Measurements from ENCODE around the gene TNS3. TPM values are rescaled to one million over a fixed set of nuclear protein-coding genes. Genes with fewer than 3 reads are reported as not detected.

The TNS3 gene
- total RNA-seq, 3 donors from 2014 or later = 69.1 to 98.9 (median 69.9) TPM

DNA sequence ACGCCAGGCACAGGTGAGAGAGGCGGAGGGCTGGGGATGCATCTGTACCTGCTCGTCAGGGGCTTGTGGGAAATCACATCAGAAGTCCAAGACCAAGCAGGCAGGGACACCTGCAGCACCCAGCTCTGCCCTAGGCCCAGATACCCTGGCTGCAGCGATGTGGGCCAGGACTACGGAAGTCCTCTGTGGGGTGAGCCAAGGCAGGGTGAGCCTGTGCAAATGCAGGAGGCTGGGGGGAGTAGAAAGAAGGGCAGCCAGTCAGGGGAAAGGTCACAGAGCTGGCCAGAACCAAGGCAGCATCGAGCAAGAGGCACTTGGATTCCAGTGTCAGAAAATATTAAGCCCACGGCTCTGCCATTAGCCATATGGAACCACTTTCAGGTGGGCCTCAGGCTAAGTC is 85.2 kb downstream of the TNS3 start:
- intact Hi-C loops (cut with DNase I, micrococcal nuclease) = no loop called here
- ATAC-seq = no peak
- no peak overlapping the region for H3K4me3 ChIP-seq

DNA sequence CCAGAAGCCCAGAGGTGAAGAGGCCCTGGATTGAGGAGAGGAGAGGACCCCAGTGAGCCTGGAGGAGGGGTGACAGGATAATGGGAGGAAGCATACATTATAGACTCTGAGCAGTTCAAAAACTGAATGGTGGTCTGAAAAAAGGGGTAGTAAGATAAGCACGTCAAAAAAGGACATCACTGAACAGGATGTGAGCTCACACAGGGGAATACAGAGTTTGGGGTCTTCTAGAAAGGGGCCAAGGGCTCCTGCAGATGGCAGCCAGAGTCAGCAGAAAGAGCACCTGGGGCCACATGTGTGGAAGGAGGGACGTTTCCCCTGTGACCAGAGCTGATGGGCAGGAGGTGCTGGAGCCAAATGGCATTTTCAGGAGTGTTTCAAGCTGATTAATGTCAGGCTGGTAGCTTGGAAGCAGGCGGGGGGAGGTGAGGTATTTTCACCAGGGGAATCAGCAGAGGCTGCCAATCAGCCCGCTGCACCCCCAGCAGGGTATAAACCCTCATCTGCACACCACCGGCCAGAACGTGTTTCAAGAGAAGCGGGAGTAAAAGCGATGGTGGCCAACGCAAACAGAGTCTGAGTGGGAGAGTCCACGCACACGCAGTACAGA is 85.8 kb downstream of the TNS3 start:
- TF ChIP-seq, protein P1, sequence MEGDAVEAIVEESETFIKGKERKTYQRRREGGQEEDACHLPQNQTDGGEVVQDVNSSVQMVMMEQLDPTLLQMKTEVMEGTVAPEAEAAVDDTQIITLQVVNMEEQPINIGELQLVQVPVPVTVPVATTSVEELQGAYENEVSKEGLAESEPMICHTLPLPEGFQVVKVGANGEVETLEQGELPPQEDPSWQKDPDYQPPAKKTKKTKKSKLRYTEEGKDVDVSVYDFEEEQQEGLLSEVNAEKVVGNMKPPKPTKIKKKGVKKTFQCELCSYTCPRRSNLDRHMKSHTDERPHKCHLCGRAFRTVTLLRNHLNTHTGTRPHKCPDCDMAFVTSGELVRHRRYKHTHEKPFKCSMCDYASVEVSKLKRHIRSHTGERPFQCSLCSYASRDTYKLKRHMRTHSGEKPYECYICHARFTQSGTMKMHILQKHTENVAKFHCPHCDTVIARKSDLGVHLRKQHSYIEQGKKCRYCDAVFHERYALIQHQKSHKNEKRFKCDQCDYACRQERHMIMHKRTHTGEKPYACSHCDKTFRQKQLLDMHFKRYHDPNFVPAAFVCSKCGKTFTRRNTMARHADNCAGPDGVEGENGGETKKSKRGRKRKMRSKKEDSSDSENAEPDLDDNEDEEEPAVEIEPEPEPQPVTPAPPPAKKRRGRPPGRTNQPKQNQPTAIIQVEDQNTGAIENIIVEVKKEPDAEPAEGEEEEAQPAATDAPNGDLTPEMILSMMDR (IDR thresholded peaks at IDR 0.05) = no peak
- Histone ChIP-seq H3K4me3 (no peak overlapping the region), H3K4me1 (ENCODE audit: low read depth) (peaks cover 55% of the 10 kb centered on the region), H3K36me3 (ENCODE audit: low read depth) (no peaks in the 10 kb centered on the region), H3K9me3 (no peaks in the 10 kb centered on the region)
- no peak for DNase-seq
- ATAC-seq = no peak
- intact Hi-C loops (cut with DNase I, micrococcal nuclease) = no loop called here

More for the DNA sequence above, 85.2 kb downstream of the TNS3 start:
- H3K36me3 ChIP-seq (ENCODE audit: low read depth) = no peaks in the 10 kb centered on the region
- TF ChIP-seq, protein P1 (IDR thresholded peaks at IDR 0.05) = no peak
- H3K4me1 ChIP-seq (ENCODE audit: low read depth) = peaks cover 60% of the 10 kb centered on the region
- DNase-seq = no peak
- no peaks in the 10 kb centered on the region for H3K9me3 ChIP-seq

DNA sequence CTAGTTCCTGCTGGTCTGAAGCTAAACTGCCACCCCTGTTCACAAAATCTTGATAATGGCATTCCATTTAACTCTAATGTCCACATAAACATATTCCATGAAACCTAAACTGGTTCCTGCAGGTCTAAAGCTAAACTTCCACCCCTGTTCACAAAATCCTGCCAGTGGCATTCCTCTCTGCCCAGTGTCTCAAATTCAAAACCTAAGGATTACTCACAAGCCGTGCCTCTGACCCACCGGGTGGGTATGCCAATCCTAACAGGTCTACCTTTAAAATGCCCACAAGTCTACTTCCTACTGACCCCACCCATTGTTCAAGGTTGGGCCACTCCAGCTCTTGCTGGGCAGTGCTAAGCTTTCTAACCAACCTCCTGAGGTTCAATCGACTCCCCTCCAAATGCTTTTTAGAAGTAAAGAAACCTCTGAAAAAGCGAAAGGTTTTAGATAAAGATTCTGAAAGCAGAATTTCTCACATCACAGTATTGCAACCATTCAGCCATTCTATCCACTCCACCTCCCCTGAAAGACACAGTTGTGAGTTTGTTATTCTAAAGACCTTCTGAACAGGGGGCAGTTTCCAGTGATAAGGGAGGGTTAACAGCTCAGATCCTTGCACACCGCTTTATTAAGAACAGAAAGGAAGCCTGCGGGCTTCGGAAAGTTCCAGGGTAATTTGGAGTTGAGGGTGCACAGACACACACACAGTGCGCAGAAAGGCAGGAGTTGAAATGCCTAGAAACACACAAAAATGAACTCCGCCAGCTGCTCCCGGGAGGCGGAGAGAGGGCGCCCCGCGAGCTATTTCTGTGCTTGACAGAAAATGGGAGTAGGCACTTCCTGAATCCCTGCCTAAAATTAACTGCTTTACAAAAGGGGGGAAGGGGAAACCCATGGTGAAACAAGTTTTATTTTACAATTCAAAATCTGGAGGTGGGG is 87.7 kb downstream of the TNS3 start:
- H3K4me3 ChIP-seq = no peak overlapping the region
- intact Hi-C loops (cut with DNase I, micrococcal nuclease) = no loop called here
- H3K36me3 ChIP-seq (ENCODE audit: low read depth) = no peaks in the 10 kb centered on the region
- peak; percentile 45 for ATAC-seq
- TF ChIP-seq, protein P1 (IDR thresholded peaks at IDR 0.05) = no peak
- DNase-seq = no peak
- peaks cover 36% of the 10 kb centered on the region for H3K4me1 ChIP-seq (ENCODE audit: low read depth)
- H3K9me3 ChIP-seq = no peaks in the 10 kb centered on the region

DNA sequence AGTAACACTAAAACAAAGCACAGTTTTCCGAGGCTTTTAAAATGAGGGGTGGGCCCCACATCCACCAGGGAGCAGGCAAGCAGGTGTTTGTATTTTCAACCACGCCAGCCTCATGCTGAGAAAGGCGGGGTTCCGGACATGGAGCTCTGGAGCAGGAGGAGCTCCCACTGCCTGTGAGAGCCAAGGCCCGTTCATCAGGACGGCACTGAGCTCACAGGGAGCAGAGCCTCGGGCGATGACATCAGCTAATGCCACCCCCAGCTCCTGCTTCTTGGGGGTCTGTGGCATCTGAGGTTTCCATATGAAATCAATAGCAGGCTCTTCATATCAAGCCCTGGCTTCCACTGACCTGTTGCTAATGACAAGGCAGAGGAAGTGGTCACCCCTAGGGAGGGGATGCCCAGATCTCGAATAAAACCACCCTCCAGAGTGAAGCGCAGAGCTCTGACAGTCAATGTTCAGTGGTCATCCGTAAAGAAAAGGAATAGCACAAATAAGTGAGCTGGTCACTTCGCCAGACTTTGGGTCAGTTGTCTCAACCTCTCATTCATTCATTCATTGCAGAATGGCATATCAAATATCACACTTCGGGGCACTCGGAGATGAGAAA is 89.1 kb downstream of the TNS3 start:
- Histone ChIP-seq H3K9me3 (no peaks in the 10 kb centered on the region), H3K36me3 (ENCODE audit: low read depth) (no peaks in the 10 kb centered on the region), H3K4me3 (no peak overlapping the region), H3K4me1 (ENCODE audit: low read depth) (peaks cover 22% of the 10 kb centered on the region)
- intact Hi-C loops (cut with DNase I, micrococcal nuclease) = no loop called here
- TF ChIP-seq, protein P1 (IDR thresholded peaks at IDR 0.05) = no peak
- ATAC-seq (no peak), DNase-seq (no peak)

DNA sequence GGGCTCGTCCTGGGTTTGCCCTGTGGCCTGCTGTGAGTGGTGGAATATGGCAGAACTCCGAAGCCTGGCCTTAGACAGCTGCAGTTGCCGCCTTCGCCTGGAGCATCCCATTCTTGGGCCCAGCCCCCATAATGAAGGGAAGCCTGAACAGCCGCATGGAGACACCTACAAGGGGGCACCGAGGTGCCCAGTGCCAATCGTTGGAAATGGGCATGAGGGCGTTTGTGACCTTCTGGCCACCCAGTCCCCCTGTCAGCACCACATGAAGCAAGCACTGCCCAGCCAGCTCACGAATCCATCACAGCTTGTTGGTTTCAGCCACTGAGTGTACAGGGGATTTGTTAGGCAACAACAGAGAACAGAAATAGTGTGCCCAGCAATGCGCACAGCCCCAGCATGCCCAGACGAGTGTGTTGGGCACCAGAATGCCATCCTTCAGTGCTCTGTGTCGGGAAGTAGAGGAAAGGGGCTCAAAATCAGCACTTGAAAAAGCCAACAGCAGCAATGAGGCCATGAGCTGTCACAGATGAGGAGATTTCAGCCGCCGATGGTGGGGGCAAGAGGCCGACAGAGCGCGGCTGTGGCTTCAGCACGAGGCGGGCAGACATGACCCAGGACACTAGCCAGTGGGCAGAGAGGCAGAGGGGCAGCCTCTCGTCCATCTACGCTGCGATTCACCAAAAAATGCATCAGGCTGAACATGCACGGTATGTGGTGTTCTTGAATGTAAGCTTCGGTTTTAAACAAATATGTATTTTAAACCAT is 91.2 kb downstream of the TNS3 start:
- Histone ChIP-seq H3K4me3 (no peak overlapping the region), H3K36me3 (ENCODE audit: low read depth) (no peaks in the 10 kb centered on the region), H3K4me1 (ENCODE audit: low read depth) (peaks cover 13% of the 10 kb centered on the region), H3K9me3 (no peaks in the 10 kb centered on the region)
- intact Hi-C loops (cut with DNase I, micrococcal nuclease) = no loop called here
- DNase-seq (no peak), ATAC-seq (no peak)
- TF ChIP-seq, protein P1 (IDR thresholded peaks at IDR 0.05) = no peak

Data from mucosa of descending colon (tissue), 3 donors.